T-helper 2 cell treated with Interferon-gamma antibody and Interleukin-4, amounts not matched to agents 100 ng/mL and 5 ng/mL, for 36 hours (primary cell): ENCODE measurements around the gene RNF182. TPM values are rescaled to one million over a fixed set of nuclear protein-coding genes. Genes with fewer than 3 reads are reported as not detected.
"Not testable (repeated sequence)": the region's sequence is repeated elsewhere in the genome, so short reads cannot be mapped to it uniquely, and the experiment has no call there.

Experiments used
- intact Hi-C: fragments of 100-400 bp; cut with micrococcal nuclease; formaldehyde crosslinking; loops from one replicate; pipeline ENCODE4 v1.15.1; 2023
- total RNA-seq: library from RNA; stranded (reverse); gene quantifications from 2 replicates; pipeline ENCODE4 v1.2.3, GENCODE V29; 2022

RNF182 gene
- not detected in 2 replicates for total RNA-seq

- intact Hi-C loops: no loop called here
Measured at GRCh38 chr6:13924949-13925881, at the start of gene RNF182. Gene RNF182 (plus strand): TSS chr6:13924952. CDS start chr6:13977120, 52,168 bp downstream.

- intact Hi-C loops: loop anchor here (10.0 kb wide), 1 partner anchor 188 kb away; no protein-coding TSS in a partner anchor
Measured at GRCh38 chr6:13877051-13877450, 47.7 kb upstream of the RNF182 start.

GRCh38 chr6:13880061-13880663, 44.6 kb upstream of the RNF182 start:
- intact Hi-C loops: not testable (repeated sequence)

- intact Hi-C loops: no loop called here
Measured at GRCh38 chr6:13881621-13882165, 43.1 kb upstream of the RNF182 start.

GRCh38 chr6:13883966-13884365, 40.8 kb upstream of the RNF182 start:
- intact Hi-C loops: no loop called here

GRCh38 chr6:13884397-13884796, 40.4 kb upstream of the RNF182 start:
- intact Hi-C loops: no loop called here

- intact Hi-C loops: no loop called here
Measured at GRCh38 chr6:13885601-13886000, 39.2 kb upstream of the RNF182 start.

- intact Hi-C loops: no loop called here
Measured at GRCh38 chr6:13886949-13887348, 37.8 kb upstream of the RNF182 start.

- intact Hi-C loops: no loop called here
Measured at GRCh38 chr6:13892017-13892645, 32.6 kb upstream of the RNF182 start.

GRCh38 chr6:13902922-13903321, 21.8 kb upstream of the RNF182 start:
- intact Hi-C loops: no loop called here

- intact Hi-C loops: no loop called here
Measured at GRCh38 chr6:13903364-13903763, 21.4 kb upstream of the RNF182 start.

GRCh38 chr6:13907001-13907350, 17.8 kb upstream of the RNF182 start:
- intact Hi-C loops: no loop called here

- intact Hi-C loops: no loop called here
Measured at GRCh38 chr6:13907614-13908215, 17.0 kb upstream of the RNF182 start.

- intact Hi-C loops: loop anchor here (1.0 kb wide), 3 partner anchors 137 to 235 kb away; no protein-coding TSS in a partner anchor
Measured at GRCh38 chr6:13908955-13909381, 15.8 kb upstream of the RNF182 start.

GRCh38 chr6:13910443-13910842, 14.3 kb upstream of the RNF182 start:
- intact Hi-C loops: loop anchor here (10.0 kb wide), 1 partner anchor 1714 kb away; no protein-coding TSS in a partner anchor

- intact Hi-C loops: loop anchor here (10.0 kb wide), 1 partner anchor 1713 kb away; no protein-coding TSS in a partner anchor
Measured at GRCh38 chr6:13911337-13911736, 13.4 kb upstream of the RNF182 start.

- intact Hi-C loops: loop anchor here (10.0 kb wide), 1 partner anchor 1711 kb away; no protein-coding TSS in a partner anchor
Measured at GRCh38 chr6:13913226-13914001, 11.3 kb upstream of the RNF182 start.

- intact Hi-C loops: loop anchor here (10.0 kb wide), 1 partner anchor 1710 kb away; no protein-coding TSS in a partner anchor
Measured at GRCh38 chr6:13914351-13914750, 10.4 kb upstream of the RNF182 start.

GRCh38 chr6:13915561-13916229, 9.1 kb upstream of the RNF182 start:
- intact Hi-C loops: loop anchor here (10.0 kb wide), 1 partner anchor 1709 kb away; no protein-coding TSS in a partner anchor
